GM19468 (cell line): ENCODE measurements around the gene GSKIP.
A peak's percentile ranks its signal among the peaks of the same experiment; 100 is the strongest.

Source experiments
- ATAC-seq: cut with Tn5 transposase; IDR thresholded peaks from one replicate; pipeline ENCODE4 v1.9.1; 2021; ENCODE audit warnings: mild to moderate bottlenecking, moderate library complexity, moderate number of reproducible peaks; ENCODE audit not compliant: unreplicated experiment; ENCODE audit errors: extremely low read depth

Gene GSKIP

DNA sequence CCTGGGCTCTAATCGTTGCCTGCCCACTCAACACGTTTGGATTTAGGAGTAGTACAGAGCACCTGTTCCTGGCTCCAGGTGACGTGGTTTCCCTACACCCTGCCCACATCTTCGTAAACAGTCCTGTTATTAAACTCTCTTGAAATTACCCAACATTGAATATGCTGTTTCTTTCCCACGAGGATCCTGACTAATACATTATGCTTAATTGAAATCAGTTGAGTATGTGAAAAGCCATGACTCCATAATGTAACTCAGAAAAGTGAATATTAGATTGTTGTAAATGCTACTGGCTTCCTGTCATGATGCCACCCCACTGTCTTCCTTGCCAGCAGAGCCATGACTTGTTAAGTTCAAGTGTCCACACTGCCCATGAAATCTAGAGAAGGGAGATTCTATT is 50.2 kb downstream of the GSKIP start:
- no peak for ATAC-seq

DNA sequence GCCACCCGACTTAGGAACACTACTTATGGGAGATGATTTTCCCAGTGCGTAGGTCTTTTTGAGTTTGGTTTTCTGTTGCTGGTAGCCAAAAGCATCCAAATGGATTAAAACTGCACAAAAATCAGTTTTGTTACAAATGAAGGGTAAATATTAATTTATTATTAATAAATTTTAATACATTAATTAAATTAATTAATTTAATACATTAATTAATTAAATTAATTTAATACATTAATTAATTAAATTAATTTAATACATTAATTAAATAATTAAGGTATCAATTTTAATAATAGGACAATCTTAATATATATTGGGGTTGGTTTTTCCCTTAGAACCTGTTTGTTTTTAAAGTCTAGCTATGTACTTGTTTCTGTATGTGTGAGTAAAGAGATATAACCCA is 52.2 kb downstream of the GSKIP start:
- no peak for ATAC-seq

DNA sequence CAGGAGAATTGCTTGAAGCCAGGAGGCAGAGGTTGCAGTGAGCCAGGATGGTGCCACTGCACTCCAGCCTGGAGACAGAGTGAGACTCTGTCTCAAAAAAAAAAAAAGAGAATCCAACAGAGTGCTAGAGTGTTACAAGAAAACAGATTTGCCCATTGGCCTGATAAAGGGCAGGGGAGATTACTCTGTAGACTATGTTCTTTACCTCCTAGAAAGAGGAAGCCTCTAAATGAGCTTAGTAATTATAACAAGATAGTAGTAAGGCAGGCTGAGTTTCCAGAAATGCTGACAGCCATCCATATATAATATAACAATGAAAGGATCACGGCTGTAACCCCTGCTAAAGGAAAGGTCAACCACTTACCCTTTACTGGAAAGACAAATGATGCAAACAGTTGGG is 53.0 kb downstream of the GSKIP start:
- ATAC-seq = no peak

DNA sequence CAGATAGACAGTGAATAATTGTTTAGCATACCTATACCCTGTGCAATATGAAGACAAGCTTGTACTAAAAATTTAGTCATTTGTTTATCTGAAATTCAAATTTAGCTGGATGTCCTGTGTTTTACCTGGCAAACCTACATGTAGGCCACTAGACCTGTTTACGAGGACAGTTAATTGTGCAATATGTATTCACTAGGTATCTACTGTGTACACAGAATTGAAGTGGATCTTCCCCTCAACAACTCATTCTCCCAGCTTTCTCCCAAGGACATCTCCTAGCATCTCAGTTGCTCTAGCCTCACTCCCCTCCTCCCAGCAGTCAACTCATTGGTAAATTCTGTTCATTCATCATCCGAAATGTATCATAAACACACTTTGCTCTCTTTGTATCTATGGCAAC is 53.9 kb downstream of the GSKIP start:
- ATAC-seq = no peak

DNA sequence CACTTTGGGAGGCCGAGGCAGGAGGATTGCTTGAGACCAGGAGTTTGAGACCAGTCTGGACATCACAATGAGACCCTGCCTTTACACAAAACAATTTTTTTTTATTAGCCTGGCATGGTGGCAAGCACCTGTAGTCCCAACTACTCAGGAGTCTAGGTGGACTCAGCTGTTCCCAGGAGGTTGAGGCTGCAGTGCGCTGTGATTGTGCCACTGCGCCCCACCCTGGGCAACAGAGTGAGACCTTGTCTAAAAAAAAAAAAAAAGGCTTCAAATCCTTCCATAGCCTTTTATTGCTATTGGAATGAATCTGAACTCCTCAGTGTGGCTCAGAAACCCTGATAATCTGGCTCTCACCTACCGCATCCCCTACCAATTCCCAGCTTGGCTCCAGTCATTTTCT is 54.7 kb downstream of the GSKIP start:
- no peak for ATAC-seq

DNA sequence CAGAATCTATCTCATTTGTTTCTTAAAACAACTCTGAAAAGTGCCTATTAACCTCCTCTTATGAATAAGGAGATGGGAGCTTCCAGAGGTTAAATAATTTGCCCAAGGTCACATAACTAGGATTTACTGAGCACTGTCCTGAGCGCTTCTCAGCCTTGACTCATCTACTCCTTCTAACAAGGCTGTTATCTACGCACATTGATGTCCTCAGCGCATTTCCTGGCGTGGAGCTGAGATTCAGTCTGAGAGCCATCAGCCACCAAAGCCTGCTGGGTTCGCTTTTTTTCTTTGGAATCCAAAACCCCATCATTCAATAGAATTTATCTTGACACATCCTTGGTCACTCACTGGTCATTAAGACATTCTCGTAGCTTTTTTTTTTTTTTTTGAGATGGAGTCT is 57.9 kb downstream of the GSKIP start:
- ATAC-seq = no peak

DNA sequence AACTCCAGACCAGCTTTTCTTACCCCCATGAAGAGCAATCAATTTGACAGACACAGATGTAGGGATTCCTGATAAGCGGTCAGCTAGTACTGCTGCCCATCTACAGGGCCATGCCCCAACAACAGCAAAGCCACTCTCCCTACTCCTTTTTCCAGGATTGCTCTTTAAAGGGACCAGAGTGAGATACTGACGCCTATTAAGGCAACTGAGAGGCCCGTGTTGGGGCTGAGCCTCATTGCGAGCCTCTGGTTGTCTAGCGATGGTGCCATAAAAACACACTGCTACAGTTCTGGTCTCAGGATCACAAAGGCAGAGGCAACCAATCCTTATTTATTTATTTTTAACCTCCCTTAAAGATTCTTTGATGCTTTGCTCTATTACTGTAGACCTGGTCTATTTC is 59.7 kb downstream of the GSKIP start:
- no peak for ATAC-seq

DNA sequence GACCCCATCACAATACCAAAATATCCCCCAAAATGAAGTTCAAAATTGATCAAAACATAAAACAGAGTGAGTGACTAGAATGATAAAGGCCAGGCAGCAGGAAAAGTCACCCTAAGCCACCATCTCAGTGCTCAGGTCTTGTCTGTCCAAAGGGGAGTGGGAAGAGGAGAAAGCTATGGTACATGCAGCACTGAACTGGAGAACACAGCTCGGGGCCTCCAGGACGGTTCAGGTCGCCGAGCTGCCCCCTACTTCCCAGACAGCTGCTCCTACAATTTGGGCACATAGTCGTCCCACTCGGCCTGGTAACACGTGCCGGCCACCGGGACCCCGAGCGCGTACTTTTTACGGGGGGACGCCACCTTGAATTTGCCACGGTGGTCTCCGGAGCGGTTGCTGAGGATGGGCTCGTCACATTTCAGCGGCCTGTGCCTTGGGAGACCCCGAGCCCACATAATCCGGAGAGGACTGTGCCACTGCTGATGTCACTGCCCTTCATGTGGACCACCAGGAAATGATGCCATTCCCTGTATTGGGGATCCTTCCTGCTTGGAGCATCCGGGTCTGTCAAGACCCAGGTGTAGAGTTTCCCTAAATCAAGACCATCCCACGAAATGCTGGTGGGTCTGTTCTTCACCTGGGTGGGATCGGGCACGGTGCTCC is 60.3 kb downstream of the GSKIP start:
- ATAC-seq = no peak

DNA sequence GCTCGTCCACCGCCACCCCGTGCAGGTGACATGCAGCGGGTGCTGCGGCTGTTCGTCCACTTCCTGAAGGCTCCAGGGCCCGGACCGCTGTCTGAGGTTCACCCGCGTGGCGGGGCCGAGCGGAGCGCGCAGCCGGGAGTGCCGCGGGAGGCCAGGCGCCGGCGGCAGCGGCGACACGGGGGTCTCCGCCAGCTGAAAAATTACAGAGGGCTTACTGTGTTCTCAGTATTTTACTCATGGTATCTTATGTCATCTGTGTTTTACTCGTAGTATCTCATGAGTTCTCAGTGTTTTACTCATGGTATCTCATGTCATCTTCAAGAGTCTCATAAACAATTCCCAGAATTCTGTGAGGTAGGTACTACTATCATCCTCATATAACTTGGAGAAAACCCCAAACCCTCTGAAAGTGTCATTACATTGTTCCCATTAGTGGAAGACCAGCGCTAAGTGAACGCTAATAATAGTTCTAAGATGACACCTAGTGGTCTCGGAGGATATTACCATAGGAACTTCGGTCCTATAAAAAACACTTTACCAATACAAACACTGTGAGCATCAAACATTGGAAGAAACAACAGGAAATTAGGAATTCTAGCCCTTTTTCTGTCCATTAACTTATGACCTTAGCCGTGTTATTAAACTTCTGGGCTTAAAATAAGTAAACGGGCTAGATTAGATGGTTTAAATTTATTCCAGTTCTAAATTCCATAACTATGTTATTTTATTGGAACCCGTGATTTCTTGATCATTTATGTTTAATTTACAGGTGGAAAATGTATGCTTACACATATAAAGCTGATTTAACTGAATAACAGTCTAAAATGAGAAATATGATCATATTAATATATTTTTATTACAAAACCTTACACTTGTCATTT is 61.0 kb downstream of the GSKIP start:
- peak; percentile 39 for ATAC-seq

DNA sequence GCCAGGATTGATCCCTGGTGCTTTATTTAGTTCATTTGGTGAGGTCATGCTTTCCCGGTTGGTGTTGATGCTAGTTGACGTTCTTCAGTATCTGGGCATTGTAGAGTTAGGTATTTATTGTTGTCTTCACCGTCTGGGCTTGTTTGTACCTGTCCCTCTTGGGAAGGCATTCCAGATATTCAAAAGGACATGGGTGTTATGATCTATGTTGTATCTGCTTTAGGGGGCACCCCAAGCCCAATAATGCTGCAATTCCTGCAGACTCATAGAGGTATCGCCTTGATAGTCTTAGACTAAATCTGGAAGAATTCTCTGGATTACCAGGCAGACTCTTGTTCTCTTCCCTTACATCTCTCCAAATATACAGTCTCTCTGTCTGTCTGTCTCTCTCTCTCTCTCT is 70.7 kb downstream of the GSKIP start:
- no peak for ATAC-seq
